ENCODE results near the gene ARHGAP21. TPM values are rescaled to one million over a fixed set of nuclear protein-coding genes. Genes with fewer than 3 reads are reported as not detected.
"Not testable (repeated sequence)": the region's sequence is repeated elsewhere in the genome, so short reads cannot be mapped to it uniquely, and the experiment has no call there.

The ARHGAP21 gene
- total and polyA plus RNA-seq, 4 donors = 25.5 to 140 (median 66.8) TPM

DNA sequence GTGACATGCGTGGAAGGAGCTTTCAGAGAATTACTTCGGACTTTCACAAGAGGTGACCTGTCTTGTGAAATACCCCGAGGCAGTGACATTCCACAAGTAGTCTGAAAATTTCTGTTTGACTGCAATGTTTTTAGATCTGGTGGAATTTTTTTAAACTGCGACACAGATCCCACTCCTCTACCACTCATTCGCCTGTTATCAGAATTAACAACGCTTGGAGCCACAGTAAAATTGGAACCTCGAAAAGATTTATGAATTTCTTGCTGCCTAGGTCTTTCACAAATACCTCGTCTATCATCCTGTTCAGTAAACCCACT is 103.7 kb downstream of the ARHGAP21 start:
- DNase-seq; intact Hi-C loops (cut with DNase I); H3K4me3 ChIP-seq (ENCODE audit: low read length in 2 of 2); H3K9me3 ChIP-seq (ENCODE audit: control insufficient read depth, low read length); H3K27me3 ChIP-seq (ENCODE audit: control insufficient read depth in 1 of 2, insufficient read depth in 2 of 2, low read length in 1 of 2); H3K27ac ChIP-seq (ENCODE audit: low read depth in 1 of 2, low read length in 2 of 2); H3K4me1 ChIP-seq (ENCODE audit: control insufficient read depth in 1 of 2, insufficient read depth in 2 of 2, low read length in 2 of 2); ATAC-seq (ENCODE audit: low FRiP score); H3K36me3 ChIP-seq (ENCODE audit: control insufficient read depth in 1 of 2, insufficient read depth in 2 of 2, low read length in 1 of 2): not testable (repeated sequence)
- WGBS, 2 donors = 75% methylated on average over 8 of the region's 8 CpGs

DNA sequence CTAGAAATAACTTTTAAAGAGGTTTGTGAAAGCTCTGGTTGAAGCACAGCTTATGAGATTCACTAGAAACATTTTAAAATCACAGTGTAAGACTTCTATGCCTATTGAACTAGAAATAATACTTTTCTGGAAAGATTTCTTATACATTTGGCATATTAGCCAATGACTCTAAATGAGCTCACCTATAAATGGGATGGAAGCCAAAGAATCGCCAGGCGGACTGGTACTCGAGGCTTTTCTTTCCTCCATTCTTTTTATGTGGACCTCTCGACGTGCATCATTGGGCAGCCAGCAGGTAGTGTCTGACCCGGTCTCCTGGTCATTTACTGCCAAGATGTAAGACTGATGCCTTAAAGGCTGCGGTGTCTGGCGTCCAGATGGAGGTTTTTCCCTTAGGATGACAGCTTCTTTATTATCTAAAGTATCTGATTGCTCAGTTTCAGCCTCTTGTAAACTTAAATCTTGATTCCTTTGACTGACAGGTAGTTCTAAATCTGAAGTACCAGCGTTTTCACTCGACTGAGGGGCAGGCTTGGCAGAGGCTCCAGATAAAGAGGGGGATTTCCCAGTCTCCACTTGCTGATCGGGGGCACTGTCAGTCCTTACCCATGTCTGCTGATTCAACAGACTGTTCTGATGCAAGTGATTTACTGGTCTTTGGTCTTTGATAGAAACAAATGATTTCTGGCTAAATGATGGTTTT is 104.2 kb downstream of the ARHGAP21 start:
- H3K4me1 ChIP-seq (ENCODE audit: control insufficient read depth in 1 of 2, insufficient read depth in 2 of 2, low read length in 2 of 2); H3K36me3 ChIP-seq (ENCODE audit: control insufficient read depth in 1 of 2, insufficient read depth in 2 of 2, low read length in 1 of 2); H3K27me3 ChIP-seq (ENCODE audit: control insufficient read depth in 1 of 2, insufficient read depth in 2 of 2, low read length in 1 of 2); H3K27ac ChIP-seq (ENCODE audit: low read depth in 1 of 2, low read length in 2 of 2); DNase-seq; H3K9me3 ChIP-seq (ENCODE audit: control insufficient read depth, low read length); ATAC-seq (ENCODE audit: low FRiP score); intact Hi-C loops (cut with DNase I); H3K4me3 ChIP-seq (ENCODE audit: low read length in 2 of 2): not testable (repeated sequence)
- WGBS, 2 donors = 67% methylated on average over 11 of the region's 11 CpGs

DNA sequence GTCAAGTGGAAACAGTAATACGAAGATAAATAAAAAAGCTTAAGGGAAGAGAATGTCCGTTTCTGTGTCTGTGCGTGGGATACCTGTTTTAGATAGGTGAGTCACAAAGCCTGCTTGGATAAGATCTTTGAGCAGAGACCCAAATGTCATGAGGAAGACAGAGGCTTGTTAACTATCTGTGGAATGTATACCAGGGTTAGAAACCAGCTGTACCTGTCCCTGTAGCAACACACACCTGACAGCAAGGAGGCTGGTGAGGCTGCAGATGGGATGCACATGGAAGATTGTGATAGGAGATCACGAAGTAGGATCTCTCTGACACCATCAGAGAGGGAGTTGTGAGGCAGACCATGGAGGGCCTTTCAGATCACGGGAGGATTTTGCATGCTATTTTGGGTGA is 105.3 kb downstream of the ARHGAP21 start:
- H3K36me3 ChIP-seq (ENCODE audit: control insufficient read depth in 1 of 2, insufficient read depth in 2 of 2, low read length in 1 of 2) = no peaks in the 10 kb centered on the region
- H3K4me3 ChIP-seq (ENCODE audit: low read length in 2 of 2) = no peak overlapping the region
- ATAC-seq (ENCODE audit: low FRiP score) (no peak), DNase-seq (no peak)
- H3K27ac ChIP-seq (ENCODE audit: low read depth in 1 of 2, low read length in 2 of 2) = no peak overlapping the region
- H3K4me1 ChIP-seq (ENCODE audit: control insufficient read depth in 1 of 2, insufficient read depth in 2 of 2, low read length in 2 of 2) = no peaks in the 10 kb centered on the region
- H3K27me3 ChIP-seq (ENCODE audit: control insufficient read depth in 1 of 2, insufficient read depth in 2 of 2, low read length in 1 of 2) = no peaks in the 10 kb centered on the region
- no peaks in the 10 kb centered on the region for H3K9me3 ChIP-seq (ENCODE audit: control insufficient read depth, low read length)
- intact Hi-C loops (cut with DNase I) = no loop called here
- 84 to 86% methylated on average over 5 of the region's 5 CpGs for WGBS, 2 donors

DNA sequence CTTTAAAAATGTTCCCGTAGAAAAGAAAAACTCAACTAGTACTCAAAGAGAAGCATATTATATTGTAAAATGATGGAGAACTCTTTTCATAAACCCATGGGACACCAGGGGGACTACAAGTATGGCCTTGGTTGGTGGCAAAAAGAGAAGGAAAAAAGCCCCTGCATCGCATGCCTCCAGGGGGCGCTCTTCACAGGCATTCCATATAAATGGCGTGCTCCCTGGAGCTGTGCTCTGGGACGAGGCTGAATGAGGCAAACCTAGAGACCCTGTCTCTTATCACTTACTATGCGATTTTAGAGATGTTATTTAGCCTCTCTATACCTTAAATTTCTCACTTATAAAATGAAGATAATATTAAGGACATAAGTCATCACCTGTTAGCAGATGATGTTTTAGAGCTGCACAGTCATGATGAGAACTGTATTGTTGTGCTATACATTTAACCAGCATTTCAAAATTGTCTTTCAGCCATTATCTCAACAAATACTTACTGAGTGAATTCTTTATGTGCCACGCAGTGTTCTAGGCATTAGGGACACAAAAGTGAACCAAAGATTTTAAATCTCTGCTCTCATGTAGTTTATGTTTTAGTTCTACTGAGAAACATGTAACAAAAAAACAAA is 105.8 kb downstream of the ARHGAP21 start:
- DNase-seq = peak; percentile 64 to 85
- no peaks in the 10 kb centered on the region for H3K9me3 ChIP-seq (ENCODE audit: control insufficient read depth, low read length)

DNA sequence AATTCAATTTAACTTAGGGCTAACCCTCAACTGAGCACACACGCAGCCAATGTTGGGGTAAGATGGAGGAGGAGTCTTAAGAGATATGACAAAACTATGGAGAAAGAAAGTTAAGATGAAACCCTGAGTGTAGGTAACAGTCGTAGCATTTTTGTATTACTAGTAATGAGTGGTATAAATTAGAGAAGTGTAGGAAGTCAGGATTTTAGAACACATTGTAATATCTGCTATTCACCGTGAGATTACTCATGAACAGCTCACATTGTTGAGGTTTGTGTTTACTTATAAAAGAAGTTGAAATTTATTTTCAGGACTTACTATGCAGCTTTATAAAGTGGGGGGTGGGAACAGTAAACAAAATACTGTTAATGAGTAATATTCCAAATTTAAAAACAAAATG is 107.2 kb downstream of the ARHGAP21 start:
- intact Hi-C loops (cut with DNase I) = no loop called here
- 92 to 94% methylated on average over 3 of the region's 3 CpGs for WGBS, 2 donors

More for the DNA sequence above, 105.8 kb downstream of the ARHGAP21 start:
- Histone ChIP-seq H3K4me3 (ENCODE audit: low read length in 2 of 2) (no peak overlapping the region), H3K27ac (ENCODE audit: low read depth in 1 of 2, low read length in 2 of 2) (no peak overlapping the region), H3K36me3 (ENCODE audit: control insufficient read depth in 1 of 2, insufficient read depth in 2 of 2, low read length in 1 of 2) (no peaks in the 10 kb centered on the region), H3K4me1 (ENCODE audit: control insufficient read depth in 1 of 2, insufficient read depth in 2 of 2, low read length in 2 of 2) (no peaks in the 10 kb centered on the region), H3K27me3 (ENCODE audit: control insufficient read depth in 1 of 2, insufficient read depth in 2 of 2, low read length in 1 of 2) (no peaks in the 10 kb centered on the region)
- intact Hi-C loops (cut with DNase I) = no loop called here
- ATAC-seq (ENCODE audit: low FRiP score) = no peak
- 56 to 57% methylated on average over 7 of the region's 7 CpGs for WGBS, 2 donors

DNA sequence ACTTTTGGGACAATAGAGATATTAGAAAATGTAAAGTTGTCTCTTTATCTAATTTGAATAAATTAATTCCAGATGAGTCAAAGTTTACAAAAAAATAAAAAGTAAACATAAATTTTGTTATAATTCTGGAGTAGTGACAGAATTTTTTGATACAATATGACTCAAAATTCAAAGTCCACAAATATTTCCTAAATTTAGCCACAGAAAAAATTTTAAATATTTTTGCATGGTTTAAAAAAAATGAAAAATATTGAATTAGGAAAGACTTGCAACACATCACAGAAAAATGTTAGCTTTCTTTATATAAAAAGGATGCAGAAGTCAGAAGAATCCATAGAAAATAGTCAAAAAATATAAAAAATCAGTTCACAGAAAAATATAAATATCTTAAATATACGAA is 117.7 kb downstream of the ARHGAP21 start:
- Histone ChIP-seq H3K36me3 (ENCODE audit: control insufficient read depth in 1 of 2, insufficient read depth in 2 of 2, low read length in 1 of 2) (peaks cover 0 to 5% of the 10 kb centered on the region in 2 donors), H3K27ac (ENCODE audit: low read depth in 1 of 2, low read length in 2 of 2) (no peak overlapping the region), H3K27me3 (ENCODE audit: control insufficient read depth in 1 of 2, insufficient read depth in 2 of 2, low read length in 1 of 2) (no peaks in the 10 kb centered on the region), H3K4me1 (ENCODE audit: control insufficient read depth in 1 of 2, insufficient read depth in 2 of 2, low read length in 2 of 2) (peaks cover 0 to 4% of the 10 kb centered on the region in 2 donors), H3K9me3 (ENCODE audit: control insufficient read depth, low read length) (no peaks in the 10 kb centered on the region), H3K4me3 (ENCODE audit: low read length in 2 of 2) (no peak overlapping the region)
- intact Hi-C loops (cut with DNase I) = no loop called here
- DNase-seq (no peak), ATAC-seq (ENCODE audit: low FRiP score) (no peak)
- 47 to 61% methylated on average over 1 of the region's 1 CpG for WGBS, 2 donors

More for the DNA sequence above, 107.2 kb downstream of the ARHGAP21 start:
- DNase-seq (no peak), ATAC-seq (ENCODE audit: low FRiP score) (no peak)
- H3K4me1 ChIP-seq (ENCODE audit: control insufficient read depth in 1 of 2, insufficient read depth in 2 of 2, low read length in 2 of 2) = no peaks in the 10 kb centered on the region
- no peaks in the 10 kb centered on the region for H3K27me3 ChIP-seq (ENCODE audit: control insufficient read depth in 1 of 2, insufficient read depth in 2 of 2, low read length in 1 of 2)
- no peak overlapping the region for H3K27ac ChIP-seq (ENCODE audit: low read depth in 1 of 2, low read length in 2 of 2)
- no peak overlapping the region for H3K4me3 ChIP-seq (ENCODE audit: low read length in 2 of 2)
- no peaks in the 10 kb centered on the region for H3K9me3 ChIP-seq (ENCODE audit: control insufficient read depth, low read length)
- no peaks in the 10 kb centered on the region for H3K36me3 ChIP-seq (ENCODE audit: control insufficient read depth in 1 of 2, insufficient read depth in 2 of 2, low read length in 1 of 2)

DNA sequence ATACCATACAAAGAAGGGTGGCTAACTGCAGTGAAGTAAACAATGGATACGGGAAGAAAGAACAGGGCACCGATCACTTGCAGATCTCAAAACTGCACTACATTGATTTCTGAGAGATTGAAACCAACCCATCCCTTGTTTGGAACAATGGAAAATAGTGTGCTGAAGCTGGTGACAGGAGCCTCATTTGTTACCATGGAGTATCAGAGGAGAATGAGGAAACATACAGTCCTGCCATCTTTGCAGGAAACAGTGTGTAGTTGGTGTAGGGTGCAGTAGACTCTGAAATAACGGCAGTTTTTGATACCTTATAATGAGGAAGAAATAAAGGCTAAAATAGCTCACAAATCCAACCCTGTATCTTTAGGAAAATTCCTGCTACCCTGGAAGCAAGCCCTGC is 118.5 kb downstream of the ARHGAP21 start:
- Histone ChIP-seq H3K27ac (ENCODE audit: low read depth in 1 of 2, low read length in 2 of 2) (no peak overlapping the region), H3K4me3 (ENCODE audit: low read length in 2 of 2) (no peak overlapping the region), H3K9me3 (ENCODE audit: control insufficient read depth, low read length) (no peaks in the 10 kb centered on the region), H3K36me3 (ENCODE audit: control insufficient read depth in 1 of 2, insufficient read depth in 2 of 2, low read length in 1 of 2) (peaks cover 0 to 3% of the 10 kb centered on the region in 2 donors), H3K4me1 (ENCODE audit: control insufficient read depth in 1 of 2, insufficient read depth in 2 of 2, low read length in 2 of 2) (peaks cover 0 to 4% of the 10 kb centered on the region in 2 donors), H3K27me3 (ENCODE audit: control insufficient read depth in 1 of 2, insufficient read depth in 2 of 2, low read length in 1 of 2) (no peaks in the 10 kb centered on the region)
- WGBS, 2 donors = 80 to 84% methylated on average over 3 of the region's 3 CpGs
- DNase-seq (no peak), ATAC-seq (ENCODE audit: low FRiP score) (no peak)
- intact Hi-C loops (cut with DNase I) = no loop called here

DNA sequence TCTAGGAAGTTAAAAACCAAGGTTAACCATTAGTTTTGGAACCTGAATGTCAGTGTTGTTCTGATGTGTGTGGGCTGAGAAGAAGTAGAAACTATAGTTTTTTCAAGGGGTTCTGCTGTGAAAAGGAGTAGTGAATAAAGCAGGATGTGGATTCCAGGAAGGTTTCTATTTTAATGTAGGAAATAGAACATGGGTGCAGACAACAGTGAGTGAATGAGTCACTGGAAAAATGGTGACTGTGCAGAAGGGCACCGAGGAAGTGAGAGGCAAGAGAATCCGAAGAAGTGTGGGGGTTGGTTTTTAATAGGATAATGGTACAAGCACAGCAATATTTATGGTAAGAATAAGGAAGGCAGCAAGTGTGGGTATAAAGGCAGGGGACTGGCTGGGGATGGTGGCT is 120.4 kb downstream of the ARHGAP21 start:
- DNase-seq (no peak), ATAC-seq (ENCODE audit: low FRiP score) (no peak)
- H3K27me3 ChIP-seq (ENCODE audit: control insufficient read depth in 1 of 2, insufficient read depth in 2 of 2, low read length in 1 of 2) = no peaks in the 10 kb centered on the region
- H3K4me1 ChIP-seq (ENCODE audit: control insufficient read depth in 1 of 2, insufficient read depth in 2 of 2, low read length in 2 of 2) = peaks cover 0 to 4% of the 10 kb centered on the region in 2 donors
- H3K9me3 ChIP-seq (ENCODE audit: control insufficient read depth, low read length) = no peaks in the 10 kb centered on the region
- H3K27ac ChIP-seq (ENCODE audit: low read depth in 1 of 2, low read length in 2 of 2) = peak overlapping the region; percentile 15 to 28
- WGBS, 2 donors = 27 to 31% methylated on average over 2 of the region's 2 CpGs
- intact Hi-C loops (cut with DNase I) = no loop called here
- H3K4me3 ChIP-seq (ENCODE audit: low read length in 2 of 2) = no peak overlapping the region
- peaks cover 0 to 6% of the 10 kb centered on the region in 2 donors for H3K36me3 ChIP-seq (ENCODE audit: control insufficient read depth in 1 of 2, insufficient read depth in 2 of 2, low read length in 1 of 2)

DNA sequence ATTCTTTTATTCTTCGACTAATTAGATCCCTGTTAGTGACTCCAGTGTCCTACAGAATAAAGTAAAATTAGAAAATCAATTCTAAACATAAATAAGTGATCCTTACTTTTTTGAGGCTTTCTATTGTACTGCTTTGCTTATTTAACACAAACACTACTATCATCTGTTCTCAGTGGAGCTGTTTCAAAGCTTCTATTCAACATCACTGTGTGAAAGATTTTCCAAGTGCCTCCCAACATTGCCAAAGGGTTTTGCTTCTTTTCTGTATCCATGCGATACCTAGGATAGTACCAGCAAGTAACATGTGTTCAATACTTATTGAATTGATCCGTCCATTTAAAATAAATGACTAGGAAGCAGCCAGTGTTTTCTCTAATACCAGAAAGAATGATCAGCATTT is 125.7 kb downstream of the ARHGAP21 start:
- 96 to 97% methylated on average over 3 of the region's 3 CpGs for WGBS, 2 donors
- ATAC-seq (ENCODE audit: low FRiP score) = no peak
- peaks cover 2 to 6% of the 10 kb centered on the region in 2 donors for H3K36me3 ChIP-seq (ENCODE audit: control insufficient read depth in 1 of 2, insufficient read depth in 2 of 2, low read length in 1 of 2)
- H3K4me3 ChIP-seq (ENCODE audit: low read length in 2 of 2) = no peak overlapping the region
- intact Hi-C loops (cut with DNase I) = no loop called here
- DNase-seq = no peak
- H3K4me1 ChIP-seq (ENCODE audit: control insufficient read depth in 1 of 2, insufficient read depth in 2 of 2, low read length in 2 of 2) = no peaks in the 10 kb centered on the region
- H3K27me3 ChIP-seq (ENCODE audit: control insufficient read depth in 1 of 2, insufficient read depth in 2 of 2, low read length in 1 of 2) = no peaks in the 10 kb centered on the region
- H3K27ac ChIP-seq (ENCODE audit: low read depth in 1 of 2, low read length in 2 of 2) = no peak overlapping the region
- no peaks in the 10 kb centered on the region for H3K9me3 ChIP-seq (ENCODE audit: control insufficient read depth, low read length)
